ENCODE data around the gene MINPP1.

The MINPP1 gene

GRCh38 chr10:87523731-87524130, 19.0 kb downstream of the MINPP1 start:
- DNase-seq: no peak

- DNase-seq: no peak
These were observed 19.6 kb downstream of the MINPP1 start for GRCh38 chr10:87524296-87524695.

GRCh38 chr10:87531908-87532622, 27.4 kb downstream of the MINPP1 start:
- no peak for DNase-seq

- DNase-seq: no peak
These were observed 28.0 kb downstream of the MINPP1 start for GRCh38 chr10:87532696-87533095.

GRCh38 chr10:87534173-87534858, 29.6 kb downstream of the MINPP1 start:
- no peak for DNase-seq

GRCh38 chr10:87538092-87539015, 33.7 kb downstream of the MINPP1 start:
- no peak for DNase-seq

- no peak for DNase-seq
These were observed 36.4 kb downstream of the MINPP1 start for GRCh38 chr10:87541114-87541513.

GRCh38 chr10:87544721-87545120, 40.0 kb downstream of the MINPP1 start:
- no peak for DNase-seq

GRCh38 chr10:87545783-87546182, 41.1 kb downstream of the MINPP1 start:
- DNase-seq: no peak

GRCh38 chr10:87546210-87546609, 41.5 kb downstream of the MINPP1 start:
- peak in 1 of 2 donors; percentile 34 for DNase-seq

- no peak for DNase-seq
These were observed 42.3 kb downstream of the MINPP1 start for GRCh38 chr10:87546971-87547413.

- no peak for DNase-seq
These were observed 43.1 kb downstream of the MINPP1 start for GRCh38 chr10:87547734-87548311.

GRCh38 chr10:87550741-87551140, 46.0 kb downstream of the MINPP1 start:
- DNase-seq: no peak

GRCh38 chr10:87551326-87551725, 46.6 kb downstream of the MINPP1 start:
- no peak for DNase-seq

GRCh38 chr10:87552248-87552929, 47.7 kb downstream of the MINPP1 start:
- DNase-seq: no peak

- DNase-seq: no peak
These were observed 52.7 kb downstream of the MINPP1 start for GRCh38 chr10:87557409-87557808.

- DNase-seq: no peak
These were observed 53.6 kb downstream of the MINPP1 start for GRCh38 chr10:87558333-87558732.

GRCh38 chr10:87559392-87559791, 54.7 kb downstream of the MINPP1 start:
- DNase-seq: no peak

GRCh38 chr10:87560495-87561129, 55.9 kb downstream of the MINPP1 start:
- no peak for DNase-seq

GRCh38 chr10:87562750-87563149, 58.1 kb downstream of the MINPP1 start:
- DNase-seq: no peak

- no peak for DNase-seq
These were observed 60.3 kb downstream of the MINPP1 start for GRCh38 chr10:87565010-87565409.

- no peak for DNase-seq
These were observed 71.2 kb downstream of the MINPP1 start for GRCh38 chr10:87575851-87576250.
